Epithelial cell of proximal tubule (primary cell): ENCODE results near the gene PFKP. TPM values are rescaled to one million over a fixed set of nuclear protein-coding genes. Genes with fewer than 3 reads are reported as not detected.
"Not testable (repeated sequence)": the region's sequence is repeated elsewhere in the genome, so short reads cannot be mapped to it uniquely, and the experiment has no call there.

ENCODE experiments used
- DNase-seq: peaks from one replicate; pipeline ENCODE4 v3.0.0-alpha.2; 2011; ENCODE audit warnings: low read depth
- H3K4me3 ChIP-seq: 2 replicates; pipeline ENCODE4 v1.5.1; 2011; ENCODE audit warnings: low read depth, mild to moderate bottlenecking, low read length
- CTCF ChIP-seq: conservative IDR thresholded peaks from 2 replicates; pipeline ENCODE4 v1.5.1; 2012; ENCODE audit warnings: low read depth, mild to moderate bottlenecking, low read length
- total RNA-seq: library from RNA; depleted of rRNA; stranded (reverse); fragments of >200 nt; gene quantifications from 2 replicates; pipeline ENCODE4 v1.2.3, GENCODE V29; 2015

PFKP gene
- total RNA-seq, 1 donor from 2014 or later, result 402 TPM

- peak; percentile 84 for DNase-seq
- TF ChIP-seq CTCF, result no peak
- H3K4me3 ChIP-seq, result no peak overlapping the region
Observed at GRCh38 chr10:3102720-3103427, 35.5 kb downstream of the PFKP start.

DNA sequence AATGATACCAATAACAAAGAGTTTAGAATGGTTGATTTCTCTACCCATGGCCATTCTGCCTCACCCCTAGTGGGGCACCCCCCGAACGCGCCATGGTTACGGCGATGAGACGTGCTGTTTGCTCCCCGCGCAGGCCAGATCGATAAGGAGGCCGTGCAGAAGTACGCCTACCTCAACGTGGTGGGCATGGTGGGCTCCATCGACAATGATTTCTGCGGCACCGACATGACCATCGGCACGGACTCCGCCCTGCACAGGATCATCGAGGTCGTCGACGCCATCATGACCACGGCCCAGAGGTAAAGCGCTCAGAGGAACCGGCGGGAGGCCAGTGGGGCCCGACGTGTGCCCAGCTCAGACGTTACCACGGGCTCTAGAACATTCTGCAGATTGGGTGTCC, 36.3 kb downstream of the PFKP start:
- no peak overlapping the region for H3K4me3 ChIP-seq
- DNase-seq, result no peak
- TF ChIP-seq CTCF, result no peak

DNA sequence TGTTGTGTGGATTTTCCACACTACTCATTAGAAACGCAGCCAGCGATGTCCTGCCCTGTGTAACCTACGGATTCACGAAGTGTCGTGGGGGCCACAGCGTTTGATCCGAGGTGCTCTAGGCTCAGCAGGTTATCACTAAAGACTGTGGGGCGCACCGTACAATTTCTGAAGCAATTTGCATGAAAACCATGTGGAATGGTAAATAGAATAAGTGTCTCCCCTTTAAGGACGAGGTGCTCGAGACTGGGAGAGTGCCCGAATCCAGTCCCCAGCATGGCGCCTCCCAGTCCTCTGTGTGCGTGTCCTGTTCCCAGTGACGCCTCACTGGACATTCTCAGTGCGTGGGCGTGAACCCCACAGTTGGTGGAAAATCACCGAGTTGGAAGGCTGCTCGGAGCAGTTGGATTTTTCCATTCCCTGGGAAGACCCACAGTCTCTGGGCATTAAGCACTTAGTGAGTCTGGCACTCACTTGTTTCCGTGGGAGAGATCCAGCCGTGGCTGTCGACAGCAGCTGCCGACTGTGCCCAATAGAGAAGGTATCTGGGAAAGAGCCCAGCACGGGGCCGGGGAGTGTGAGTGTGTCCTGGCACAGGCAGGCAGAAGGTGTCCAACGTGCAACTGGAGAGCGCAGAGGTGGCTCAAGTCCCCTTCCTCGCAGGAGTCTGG, 37.0 kb downstream of the PFKP start:
- no peak overlapping the region for H3K4me3 ChIP-seq
- DNase-seq, result no peak
- no peak for TF ChIP-seq CTCF

GRCh38 chr10:3105166-3105565, 37.8 kb downstream of the PFKP start:
- no peak for DNase-seq
- H3K4me3 ChIP-seq, result no peak overlapping the region
- TF ChIP-seq CTCF, result no peak

DNA sequence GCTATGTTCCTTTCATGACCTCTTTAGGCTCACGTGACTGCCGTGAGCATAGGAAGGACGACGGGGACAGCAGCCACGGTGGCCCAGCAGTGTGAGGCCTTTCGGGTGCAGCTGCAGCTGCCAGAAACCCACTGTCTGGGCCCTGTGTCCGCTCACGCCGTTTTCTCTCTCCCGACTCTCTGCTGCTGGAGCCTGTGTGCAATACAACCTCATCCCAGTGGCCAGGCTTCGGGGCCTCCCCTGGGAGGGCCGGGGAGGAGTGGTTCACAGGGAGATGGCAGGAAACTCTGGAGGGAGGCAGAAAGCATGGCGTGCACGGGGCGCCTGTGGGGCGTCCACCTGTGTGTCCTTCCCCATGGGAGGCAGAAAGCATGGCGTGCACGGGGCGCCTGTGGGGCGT, 38.6 kb downstream of the PFKP start:
- DNase-seq, result no peak
- no peak overlapping the region for H3K4me3 ChIP-seq
- no peak for TF ChIP-seq CTCF

DNA sequence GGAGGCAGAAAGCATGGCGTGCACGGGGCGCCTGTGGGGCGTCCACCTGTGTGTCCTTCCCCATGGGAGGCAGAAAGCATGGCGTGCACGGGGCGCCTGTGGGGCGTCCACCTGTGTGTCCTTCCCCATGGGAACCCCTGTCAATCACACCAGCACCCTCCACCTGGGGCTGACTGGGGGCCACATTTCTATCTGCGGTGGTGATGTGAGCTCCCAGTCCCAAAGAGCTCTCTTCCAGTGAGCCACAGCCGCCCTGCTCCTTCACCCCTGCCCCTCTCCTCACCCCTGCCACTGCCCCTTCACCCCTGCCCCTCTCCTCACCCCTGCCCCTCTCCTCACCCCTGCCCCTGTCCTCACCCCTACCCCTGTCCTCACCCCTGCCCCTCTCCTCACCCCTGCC, 39.0 kb downstream of the PFKP start:
- H3K4me3 ChIP-seq, DNase-seq: not testable (repeated sequence)

GRCh38 chr10:3106928-3107425, 39.6 kb downstream of the PFKP start:
- peak overlapping the region; percentile 26 for H3K4me3 ChIP-seq
- DNase-seq, result no peak
- no peak for TF ChIP-seq CTCF
